Measurements from ENCODE around the gene CMIP.
"Not testable (repeated sequence)": the region's sequence is repeated elsewhere in the genome, so short reads cannot be mapped to it uniquely, and the experiment has no call there.

Gene CMIP
- 22.9 to 40.5 (median 31.4) reads per million in 4 donors for total RNA-seq

DNA sequence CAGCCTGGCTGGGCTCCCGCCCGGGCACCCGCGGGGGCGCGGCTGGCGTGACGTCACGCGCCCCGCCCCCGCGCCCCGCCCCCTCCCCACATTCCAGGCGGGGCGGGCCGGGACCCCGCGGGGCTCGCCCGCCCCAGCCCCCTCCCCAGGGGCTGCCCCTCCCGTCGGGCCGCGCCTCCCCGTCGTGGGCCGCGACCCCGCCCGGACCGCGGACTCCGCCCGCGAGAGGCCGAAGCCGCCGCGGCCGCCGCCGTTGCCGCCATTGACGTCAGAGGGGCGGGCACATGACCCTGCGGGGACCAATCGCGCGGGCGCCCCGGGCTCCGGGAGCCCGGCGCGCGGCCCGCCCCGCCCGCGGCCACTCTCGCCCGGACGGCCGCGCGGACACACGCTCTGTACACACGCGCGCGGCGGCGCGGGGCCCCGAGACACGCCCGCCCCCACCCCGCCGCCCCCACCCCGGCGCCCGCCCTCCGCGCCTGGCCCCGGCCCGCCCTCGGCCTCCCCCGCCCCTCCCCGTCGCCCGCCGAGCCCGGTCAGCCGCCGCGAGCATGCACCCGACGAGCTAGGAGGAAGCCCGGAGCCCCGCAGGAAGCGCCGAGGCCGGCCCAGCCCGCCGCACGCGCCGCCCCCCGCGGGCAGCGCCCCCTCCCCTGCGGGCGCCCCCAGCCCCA, at the start of gene CMIP:
TSS of gene CMIP (plus strand) at position 361 of the 674 bp plus-strand sequence.
- peak; percentile 61 to 79 (median 72) for DNase-seq

DNA sequence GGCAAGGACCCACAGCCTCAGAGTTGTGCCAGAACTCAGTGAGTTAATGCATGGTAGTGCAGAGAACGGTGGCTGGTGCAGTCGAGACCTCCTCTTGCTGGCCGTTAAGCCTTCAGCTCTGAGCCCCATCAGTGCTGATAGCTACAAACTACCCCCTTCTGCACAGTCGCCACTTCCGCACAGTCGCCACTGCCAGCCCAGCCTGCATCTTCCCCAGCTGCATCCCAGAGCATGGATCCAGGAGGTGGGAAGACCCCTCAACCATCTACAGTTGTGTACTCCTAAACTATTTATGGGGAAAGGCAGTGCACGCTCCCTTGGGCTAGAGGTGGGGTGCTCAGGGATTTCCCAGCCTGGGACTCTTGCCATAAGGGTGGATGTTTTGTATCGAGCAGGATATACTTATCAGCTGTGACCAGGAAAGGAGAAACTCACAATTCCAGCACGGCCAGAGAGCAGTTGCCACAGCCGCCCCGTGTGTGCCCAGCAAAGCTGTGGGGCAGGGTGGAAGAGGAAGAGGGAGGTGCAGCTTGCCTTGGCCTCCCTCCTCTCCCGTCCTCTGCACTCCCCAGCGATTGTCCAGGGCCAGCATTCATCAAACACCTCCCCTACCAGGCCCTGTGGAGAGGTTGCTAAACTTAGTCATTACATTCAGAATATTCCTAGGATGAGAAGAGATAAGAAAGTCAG, 49.5 kb upstream of the CMIP start:
- no peak for DNase-seq

DNA sequence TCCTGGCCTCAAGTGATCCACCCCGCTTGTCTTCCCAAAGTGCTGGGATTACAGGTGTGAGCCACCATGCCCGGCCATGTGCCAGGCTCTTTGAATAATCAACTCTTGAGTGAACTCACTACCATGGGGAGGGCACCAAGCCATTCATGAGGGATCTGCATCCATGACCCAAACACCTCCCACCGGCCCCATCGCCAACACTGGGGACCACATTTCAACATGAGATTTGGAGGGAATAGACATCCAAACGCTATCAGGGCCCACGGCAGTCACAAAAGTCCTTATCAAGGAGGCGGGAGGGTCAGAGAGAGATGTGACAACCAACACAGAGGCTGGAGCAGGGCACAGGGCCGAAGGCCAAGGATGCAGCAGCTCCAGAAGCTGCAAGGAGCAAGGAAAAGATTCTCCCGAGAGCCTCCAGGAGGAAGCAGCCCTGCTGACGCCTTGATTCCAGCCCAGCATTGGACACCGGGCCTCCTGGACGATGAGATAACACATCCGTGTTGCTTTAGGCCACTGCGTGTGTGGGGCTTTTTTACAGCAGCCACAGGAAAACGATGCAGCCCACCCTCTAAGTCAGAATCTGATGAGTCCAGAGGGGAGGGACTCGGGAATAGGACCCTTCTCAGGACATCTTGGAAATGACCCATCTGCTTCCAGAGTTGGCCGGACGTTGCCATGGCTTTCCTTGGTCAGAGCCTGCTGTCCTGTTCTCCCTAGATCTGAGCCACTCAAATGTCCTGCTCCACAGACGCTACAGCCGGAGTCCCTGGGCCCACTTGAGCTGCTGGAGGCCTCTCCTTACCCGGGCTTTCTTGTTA, 47.3 kb upstream of the CMIP start:
- DNase-seq: no peak

DNA sequence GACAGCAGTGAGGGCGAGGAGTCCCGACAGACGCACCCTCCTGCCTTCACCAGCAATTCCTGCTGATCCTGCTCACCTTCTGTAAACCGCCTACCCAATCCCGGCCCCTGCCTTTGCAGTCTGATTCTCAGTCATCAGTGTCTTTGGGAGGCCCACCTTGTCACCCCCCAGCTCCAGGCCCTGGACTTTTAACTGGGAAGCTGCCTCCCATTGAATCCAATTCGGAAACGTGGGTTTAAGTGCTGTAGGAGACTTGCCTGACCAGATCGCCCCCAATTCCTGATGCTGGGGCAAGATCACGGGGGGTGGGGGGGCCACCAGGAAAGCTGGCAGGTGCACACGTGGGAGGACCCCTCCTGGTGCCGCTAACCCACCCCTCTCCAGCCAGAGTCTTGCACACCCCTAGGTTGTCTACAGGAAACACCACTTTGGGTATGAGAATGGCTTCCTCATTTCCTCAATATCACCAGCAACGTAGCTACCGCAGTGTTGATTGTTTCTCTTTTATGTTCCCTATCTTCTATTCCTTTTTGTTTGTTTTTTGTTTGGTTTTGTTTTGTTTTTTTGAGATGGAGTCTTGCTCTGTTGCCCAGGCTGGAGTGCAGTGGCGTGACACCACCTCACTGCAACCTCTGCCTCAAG, 46.6 kb upstream of the CMIP start:
- no peak for DNase-seq

DNA sequence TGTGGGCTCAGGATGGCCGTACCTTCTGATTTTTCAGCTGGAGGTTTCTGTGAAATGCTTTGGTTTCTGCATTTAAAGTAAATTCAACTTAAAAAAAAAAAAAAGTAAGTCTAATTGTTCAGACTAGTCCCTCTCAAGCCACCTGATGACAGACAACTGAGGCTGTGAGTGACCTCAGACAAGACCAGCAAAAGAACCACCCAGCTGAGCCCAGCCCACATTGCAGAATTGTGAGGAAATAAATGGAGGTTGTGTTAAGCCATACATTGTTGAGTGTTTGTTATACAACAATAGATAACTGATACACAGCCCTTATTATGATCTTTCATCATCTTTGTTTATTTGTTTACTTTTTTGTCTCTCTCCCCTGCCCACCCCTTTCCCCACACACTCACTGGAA, 44.7 kb upstream of the CMIP start:
- no peak for DNase-seq

DNA sequence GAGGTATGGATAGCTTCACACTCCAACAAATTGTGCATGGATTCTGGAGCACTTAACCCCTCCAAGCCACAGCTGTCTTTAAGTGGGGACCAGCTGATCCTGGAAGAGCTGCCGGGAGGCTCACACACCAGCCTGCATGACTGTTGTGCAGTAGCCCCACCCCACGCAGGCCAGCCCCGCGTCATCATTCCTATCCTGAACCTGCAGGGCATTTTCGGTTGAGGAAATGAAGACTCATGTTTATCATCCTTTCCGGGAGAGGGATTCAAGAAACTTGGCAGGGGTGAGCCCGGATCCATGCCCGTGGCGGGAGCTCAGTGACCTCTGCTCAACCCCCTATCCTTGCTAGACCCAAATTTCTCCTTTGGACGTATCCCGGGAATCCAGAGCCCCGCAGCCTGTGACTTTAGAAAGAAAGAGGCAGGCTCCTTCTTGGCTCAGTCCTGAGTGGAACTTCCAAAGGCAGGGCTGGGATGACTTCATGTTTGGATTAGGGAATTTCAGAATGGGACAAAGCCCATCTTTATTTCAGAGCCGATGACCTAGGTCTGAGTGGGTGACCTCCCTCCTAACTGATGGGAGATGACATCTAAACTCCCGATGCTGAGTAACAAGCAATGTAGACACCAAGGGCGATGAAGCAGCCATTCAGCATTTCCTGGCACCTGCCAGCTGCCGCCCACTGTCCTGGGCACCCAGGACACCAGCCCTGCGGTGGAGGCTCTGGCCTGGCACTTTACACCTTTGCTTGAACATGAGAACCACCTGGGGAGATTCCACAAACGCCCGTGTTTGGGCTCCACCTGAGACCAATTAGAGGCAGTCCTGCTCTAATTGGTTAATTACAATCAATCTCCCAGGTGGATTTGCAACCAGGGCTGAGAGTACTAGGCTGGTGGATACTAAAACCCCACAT, 43.3 kb upstream of the CMIP start:
- DNase-seq: no peak

DNA sequence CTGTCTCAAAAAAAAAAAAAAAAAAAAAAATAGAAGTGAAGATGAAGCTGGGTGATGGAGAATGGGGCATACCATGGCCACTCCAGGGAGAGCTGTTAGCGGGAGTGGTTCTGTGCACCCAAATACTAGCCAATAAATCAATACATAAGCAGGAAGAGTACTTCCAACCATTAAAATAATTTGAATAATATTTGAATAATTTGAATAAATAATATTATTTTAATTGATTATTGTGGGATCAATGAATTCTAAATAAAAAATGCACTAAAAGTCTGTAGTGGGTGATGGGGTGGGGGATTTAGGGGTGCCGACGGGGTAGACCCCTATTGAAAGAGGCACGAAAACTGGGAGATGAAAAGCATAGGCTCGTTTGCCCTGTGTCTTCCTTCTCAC, 41.4 kb upstream of the CMIP start:
- no peak for DNase-seq

DNA sequence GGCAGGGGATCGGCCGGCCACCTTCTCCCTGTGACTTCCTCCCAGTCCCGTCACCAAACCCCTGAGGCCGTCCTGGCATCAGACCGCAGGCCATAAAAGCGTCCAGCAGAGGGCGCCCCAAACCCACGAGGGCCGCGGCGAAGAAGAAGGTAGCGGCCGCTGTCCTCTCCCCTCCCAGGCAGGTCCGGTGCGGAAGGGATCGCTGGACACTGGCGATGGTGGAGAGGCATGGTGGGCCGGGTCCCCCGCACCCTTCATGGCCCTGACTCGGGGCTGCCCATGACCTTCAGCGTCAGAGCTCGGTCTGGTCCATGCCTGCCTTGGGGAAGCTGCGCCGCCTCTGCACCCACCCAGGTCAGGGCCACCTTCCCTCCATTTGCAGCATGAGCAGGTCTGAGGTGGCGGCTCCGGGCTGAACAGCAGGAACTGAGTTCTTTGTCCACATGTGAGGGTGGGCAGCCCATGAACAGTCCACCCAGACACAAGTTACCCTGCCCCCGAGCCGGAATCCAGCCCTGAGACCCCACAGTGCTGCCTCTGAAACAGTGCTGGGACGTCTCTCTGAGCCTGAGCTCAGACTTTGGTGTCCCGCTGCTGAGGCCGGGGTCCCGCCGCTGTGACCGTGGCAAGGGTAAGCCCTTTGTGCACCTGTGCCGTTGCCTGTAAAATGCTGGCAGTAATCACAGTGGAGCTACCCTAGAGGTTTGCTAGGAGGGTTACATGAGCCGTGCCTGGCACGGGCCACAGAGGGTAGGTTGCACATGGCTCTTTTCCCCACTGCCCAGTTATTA, 40.8 kb upstream of the CMIP start:
- peak; percentile 51 to 75 (median 67) for DNase-seq

DNA sequence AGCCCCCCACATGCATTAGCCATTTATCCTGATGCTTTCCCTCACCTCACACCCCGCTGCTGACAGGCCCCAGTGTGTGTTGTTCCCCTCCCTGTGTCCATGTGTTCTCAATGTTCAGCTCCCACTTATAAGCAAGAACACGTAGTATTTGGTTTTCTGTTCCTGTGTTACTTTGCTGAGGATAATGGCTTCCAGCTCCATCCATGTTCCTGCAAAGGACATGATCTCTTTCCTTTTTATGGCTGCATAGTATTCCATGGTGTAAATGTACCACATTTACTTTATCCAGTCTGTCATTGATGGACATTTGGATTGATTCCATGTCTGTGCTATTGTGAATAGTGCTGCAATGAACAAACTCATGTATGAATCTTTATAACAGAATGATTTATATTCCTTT, 39.6 kb upstream of the CMIP start:
- not testable (repeated sequence) for DNase-seq

DNA sequence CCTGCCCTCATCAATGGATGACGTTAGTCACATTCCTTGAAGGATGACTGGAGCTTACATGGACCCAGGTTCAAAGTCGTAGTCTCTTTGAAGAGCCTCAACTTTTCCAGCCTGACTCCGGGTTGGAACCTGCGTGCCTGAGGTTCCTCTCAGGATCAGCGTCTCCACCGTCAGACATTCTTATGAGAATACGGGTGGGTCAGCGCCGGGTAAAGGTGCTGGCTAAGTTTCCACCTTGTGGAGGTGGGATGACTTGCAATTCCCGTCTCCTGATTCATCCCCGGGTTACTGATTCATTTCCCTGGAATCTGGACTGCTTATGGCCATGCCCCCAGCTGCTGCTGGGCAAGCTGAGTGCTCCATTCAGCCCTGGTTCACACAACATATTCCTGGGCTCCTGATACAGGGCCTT, 38.9 kb upstream of the CMIP start:
- no peak for DNase-seq

DNA sequence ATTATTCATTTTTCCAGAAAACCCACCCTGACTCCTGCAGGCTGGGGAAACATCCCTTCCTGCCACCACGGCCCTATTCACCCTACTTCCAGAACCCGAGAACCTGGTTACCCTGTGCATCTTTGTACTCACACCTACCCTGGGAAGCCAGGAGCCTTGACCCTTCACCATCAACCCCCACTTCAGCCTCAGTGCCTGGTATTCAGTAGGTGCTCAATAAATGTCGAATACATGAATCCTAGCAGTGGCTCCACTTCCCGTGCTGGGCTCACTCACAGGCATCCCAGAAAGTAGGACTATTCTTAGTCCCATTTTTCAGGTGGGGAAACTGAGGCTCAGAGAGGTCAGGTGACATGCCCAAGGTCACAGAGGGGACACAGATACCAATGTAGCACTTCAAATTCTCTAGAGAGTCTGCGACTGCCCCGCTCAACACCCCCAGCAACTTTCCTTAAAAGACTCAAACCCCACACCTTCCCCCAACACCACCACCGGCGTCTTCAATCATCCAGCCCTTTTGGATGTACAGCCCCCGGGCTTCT, 36.1 kb upstream of the CMIP start:
- no peak for DNase-seq

DNA sequence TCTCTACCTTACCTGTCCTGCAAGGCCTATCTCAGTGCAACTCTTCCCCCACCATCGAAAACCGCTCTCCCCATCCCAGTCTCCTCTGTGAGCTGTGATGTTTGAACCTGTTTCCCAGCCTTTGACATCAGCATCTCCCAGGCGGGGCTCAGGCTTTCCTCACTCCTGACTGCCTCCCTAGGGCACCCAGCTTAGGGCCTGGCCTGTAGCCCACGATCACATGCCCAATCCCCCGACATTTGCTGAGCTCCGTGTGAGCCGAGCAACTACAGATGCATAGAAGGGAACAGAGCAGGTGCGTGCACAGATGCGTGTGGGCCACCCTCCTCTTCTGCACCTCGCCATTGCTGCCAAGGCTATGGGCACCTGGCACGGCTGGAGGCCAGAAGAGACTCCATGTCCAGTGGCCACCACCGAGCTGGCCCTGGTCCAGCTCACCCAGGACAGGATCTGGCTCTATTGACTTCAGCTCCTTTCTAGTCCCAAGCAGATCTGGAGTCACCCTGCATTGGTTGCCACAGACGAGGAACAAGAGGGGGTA, 35.5 kb upstream of the CMIP start:
- no peak for DNase-seq

DNA sequence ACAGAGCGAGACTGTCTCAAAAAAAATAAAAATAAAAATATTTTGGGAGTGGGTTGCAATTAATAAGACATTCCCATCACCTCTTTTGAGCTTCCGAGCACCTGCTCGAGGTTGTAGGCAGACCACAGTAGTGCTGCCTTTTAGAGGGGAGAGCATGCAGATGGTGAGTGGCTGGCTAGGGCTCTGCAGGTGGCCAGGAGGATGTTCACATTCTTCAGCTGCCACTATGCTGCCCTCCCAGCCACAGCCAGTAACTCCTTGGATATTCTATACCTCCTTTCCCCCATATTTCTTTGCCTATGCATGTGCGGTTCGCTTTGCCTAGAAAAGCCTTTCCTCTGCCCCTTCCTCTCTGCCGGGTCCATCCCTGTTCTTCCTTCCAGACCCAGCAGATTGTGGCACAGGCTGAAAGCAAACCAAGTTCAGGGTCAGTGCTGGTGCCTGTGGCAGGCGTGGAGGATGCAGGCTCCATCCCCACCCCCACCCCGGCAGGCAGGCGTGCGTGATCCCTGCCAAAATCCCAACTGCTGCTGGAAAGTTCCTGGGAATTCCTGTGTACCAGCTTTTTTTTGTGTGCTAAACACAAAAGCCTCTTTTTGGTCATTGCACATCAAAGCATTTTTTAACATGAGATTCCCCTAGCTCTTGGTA, 33.8 kb upstream of the CMIP start:
- no peak for DNase-seq

DNA sequence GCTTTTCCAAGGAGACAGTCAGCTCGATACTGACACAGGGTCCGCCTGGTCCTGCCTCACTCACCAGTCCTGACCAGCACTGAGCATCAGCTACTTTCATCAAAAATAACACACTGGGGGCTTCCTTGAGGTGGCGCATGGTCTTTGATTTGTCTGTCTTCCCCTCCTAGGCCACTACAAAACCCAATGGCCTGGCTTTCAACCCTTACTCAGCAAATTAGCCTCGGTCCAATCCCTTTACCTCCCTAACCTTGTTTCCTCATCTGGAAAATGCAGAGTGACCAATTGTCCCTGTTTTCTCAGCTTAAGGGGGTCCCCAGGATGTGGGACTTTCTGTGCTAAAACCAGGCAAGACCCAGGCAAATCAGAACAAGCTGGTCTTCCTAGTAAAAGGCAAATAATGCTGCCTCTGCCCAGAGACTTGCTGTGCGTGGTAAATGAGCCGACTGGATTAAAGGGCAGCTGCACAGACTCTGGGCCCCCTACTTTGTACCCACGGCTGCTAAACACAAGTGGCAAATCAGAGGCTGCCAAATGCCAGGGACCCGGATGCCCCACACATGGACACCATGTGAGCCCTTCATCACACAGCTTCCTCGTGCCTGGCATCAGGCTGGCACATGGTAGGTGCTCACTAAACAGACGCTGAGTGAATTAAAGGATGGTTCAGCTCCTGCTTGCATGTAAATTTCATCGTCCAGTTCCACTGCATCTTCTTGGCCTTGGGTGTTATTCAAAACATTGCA, 31.2 kb upstream of the CMIP start:
- no peak for DNase-seq

DNA sequence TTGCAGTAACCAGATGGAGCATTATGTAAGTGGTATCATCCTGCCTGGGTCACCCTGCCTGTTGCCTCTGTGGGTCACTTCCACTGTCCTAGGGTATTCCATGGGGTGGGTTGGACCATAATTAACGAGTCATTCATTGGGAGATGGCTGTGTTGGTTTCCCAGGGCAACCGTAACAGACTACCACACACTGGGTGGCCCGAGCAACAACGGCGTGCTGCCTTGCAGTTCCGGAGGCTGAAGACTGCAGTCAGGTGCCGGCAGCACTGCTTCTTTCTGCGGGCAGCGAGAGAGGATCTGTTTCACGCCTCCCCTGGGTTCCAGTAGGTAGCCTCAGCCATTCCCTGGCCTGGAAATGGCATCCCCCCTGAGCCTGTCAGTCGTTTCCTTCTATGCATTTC, 28.9 kb upstream of the CMIP start:
- no peak for DNase-seq

DNA sequence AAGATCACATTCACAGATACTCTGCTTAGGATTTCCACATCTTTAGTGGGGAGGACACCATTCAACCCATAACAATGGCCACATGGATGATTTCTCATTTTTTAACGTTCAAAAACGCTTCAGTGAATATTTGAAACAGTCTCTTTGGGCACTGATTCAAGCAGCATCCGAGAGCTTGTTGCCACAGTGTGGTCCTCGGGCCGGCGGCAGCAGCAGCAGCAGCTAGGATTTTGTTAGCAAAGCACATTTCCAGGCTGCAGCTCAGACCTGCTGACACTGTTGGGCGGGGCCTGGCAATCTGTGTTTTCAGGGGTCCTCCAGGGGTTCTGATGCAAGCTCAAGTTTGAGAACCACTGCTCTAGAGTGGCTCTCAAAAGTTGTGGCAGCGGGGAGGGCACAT, 27.9 kb upstream of the CMIP start:
- DNase-seq: no peak

DNA sequence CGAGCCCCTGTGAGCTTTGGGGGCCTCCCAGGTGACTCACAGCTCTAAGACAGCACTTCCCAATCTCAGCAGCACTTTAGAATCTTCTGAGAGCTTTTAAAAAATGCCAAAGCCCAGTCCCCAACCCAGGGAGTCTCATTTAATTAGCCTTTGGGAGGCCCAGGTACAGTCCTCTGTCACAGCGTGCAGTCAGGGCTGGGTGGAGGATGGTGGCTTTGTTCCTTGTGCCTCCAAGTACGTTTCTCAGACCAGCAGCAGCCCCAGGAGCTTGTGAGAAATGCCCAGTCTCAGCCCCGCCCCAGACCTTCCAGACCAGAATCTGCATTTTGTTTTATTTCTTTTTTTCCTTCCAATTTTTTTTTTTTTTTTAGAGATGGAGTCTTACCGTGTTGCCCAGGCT, 27.4 kb upstream of the CMIP start:
- no peak for DNase-seq

DNA sequence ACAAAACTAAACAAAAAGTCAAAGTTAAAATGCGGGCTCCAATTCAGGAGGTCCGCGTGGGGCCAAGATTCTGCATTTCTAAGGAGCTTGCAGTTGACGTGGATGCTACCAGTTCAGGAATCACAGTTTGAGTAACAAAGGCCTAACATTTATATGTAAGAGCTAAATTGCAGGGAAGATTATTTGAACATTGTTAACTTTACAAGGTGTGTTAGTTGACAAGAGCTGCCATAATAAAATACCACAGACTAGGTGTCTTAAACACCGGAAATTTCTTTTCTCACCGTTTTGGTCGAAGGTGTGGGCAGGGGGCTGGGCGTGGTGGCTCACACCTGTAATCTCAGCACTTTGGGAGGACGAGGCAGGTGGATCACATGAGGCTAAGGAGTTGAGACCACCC, 24.8 kb upstream of the CMIP start:
- DNase-seq: no peak

DNA sequence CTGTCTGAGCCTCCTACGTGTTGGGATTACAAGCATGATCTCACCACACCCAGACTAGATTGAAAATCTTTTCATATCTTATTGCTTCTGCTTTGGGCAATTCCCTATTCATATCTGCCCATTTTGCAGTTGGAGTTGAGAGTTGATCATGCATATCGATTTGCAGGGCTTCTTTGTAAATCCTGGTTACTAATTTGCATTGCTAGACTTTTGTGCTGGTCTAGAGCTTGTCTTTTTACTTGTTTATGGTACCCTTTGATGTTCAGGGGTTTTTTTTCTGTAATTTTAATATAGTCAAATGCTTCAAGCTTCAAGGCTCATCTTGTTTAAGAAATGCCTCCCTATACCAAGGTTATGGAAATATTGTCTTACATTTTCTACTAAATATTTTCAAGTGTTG, 23.5 kb upstream of the CMIP start:
- DNase-seq: no peak

All from T-helper 1 cell (primary cell).